H1 (cell line): Measurements from ENCODE around the gene LKAAEAR1. TPM values are rescaled to one million over a fixed set of nuclear protein-coding genes. Genes with fewer than 3 reads are reported as not detected.

ENCODE experiments used
- CTCF ChIA-PET: fragments of 300-600 bp; sonication (Branson Sonifier 250); formaldehyde crosslinking; loops from one replicate; lab custom pipeline; 2021; ENCODE audit not compliant: partially characterized antibody; lab: Charles Lee
- POLR2A ChIA-PET: fragments of 300-600 bp; sonication (Branson Sonifier 250); formaldehyde crosslinking; loops from one replicate; lab custom pipeline; 2021; ENCODE audit warnings: inconsistent platforms; ENCODE audit not compliant: partially characterized antibody; lab: Charles Lee
- DNase-seq, 2 experiments: peaks; one replicate each; pipeline versions ENCODE4 v3.0.0 to v3.0.0-alpha.2; 2010 to 2022; ENCODE audit warnings: low spot score in 2 of 2, low read depth in 1 of 2, mixed read lengths in 1 of 2
- FAIRE-seq: peaks from 2 replicates; lab custom pipeline; 2011; peaks lifted over from hg19 to GRCh38; lab: Jason Lieb, UNC
- H2AFZ ChIP-seq: 2 replicates; pipeline ENCODE4 v1.8.1; 2012; ENCODE audit warnings: low read length, inconsistent platforms
- H2AK5ac ChIP-seq: 2 replicates; pipeline ENCODE4 v1.6.1; 2013; ENCODE audit warnings: low read depth, low read length
- H2BK120ac ChIP-seq: replicated peaks from 2 replicates; pipeline ENCODE3; 2013; ENCODE audit warnings: low read depth, low read length, inconsistent platforms
- H2BK12ac ChIP-seq: 2 replicates; pipeline ENCODE4 v1.6.1; 2013; ENCODE audit warnings: low read depth, low read length
- H2BK15ac ChIP-seq: 2 replicates; pipeline ENCODE4 v1.6.1; 2013; ENCODE audit warnings: low read length
- H2BK20ac ChIP-seq: 2 replicates; pipeline ENCODE4 v1.6.1; 2013; ENCODE audit warnings: low read length
- H2BK5ac ChIP-seq: 2 replicates; pipeline ENCODE4 v1.6.1; 2013; ENCODE audit warnings: low read depth, low read length
- H3K14ac ChIP-seq: 2 replicates; pipeline ENCODE4 v1.6.1; 2013; ENCODE audit warnings: inconsistent platforms; ENCODE audit not compliant: insufficient read length
- H3K18ac ChIP-seq: 2 replicates; pipeline ENCODE4 v1.6.1; 2013; ENCODE audit warnings: low read length; ENCODE audit errors: extremely low read depth
- H3K23ac ChIP-seq: 2 replicates; pipeline ENCODE4 v1.6.1; 2013; ENCODE audit warnings: inconsistent platforms; ENCODE audit not compliant: insufficient read length
- H3K23me2 ChIP-seq: 2 replicates; pipeline ENCODE4 v1.6.1; 2013; ENCODE audit warnings: low read depth, low read length
- H3K27ac ChIP-seq: 2 replicates; pipeline ENCODE4 v1.6.1; 2011; ENCODE audit warnings: low read depth, low read length, inconsistent platforms
- H3K27me3 ChIP-seq, 4 experiments: replicated peaks in 1 of 4; 1 replicate in 1 of 4; 2 replicates in 3 of 4; pipeline versions ENCODE4 v1.6.1 to v1.8.1; 2011 to 2013; ENCODE audit warnings: low read length in 3 of 4, mild to moderate bottlenecking in 3 of 4, inconsistent platforms in 2 of 4, mixed read lengths in 2 of 4, moderate library complexity in 1 of 4; ENCODE audit not compliant: control insufficient read depth in 3 of 4, insufficient read depth in 3 of 4; ENCODE audit errors: extremely low read depth in 1 of 4
- H3K36me3 ChIP-seq, 4 experiments: 2 replicates each; pipeline versions ENCODE4 v1.6.1 to v1.8.1; 2011 to 2013; ENCODE audit warnings: mild to moderate bottlenecking in 4 of 4, low read length in 3 of 4, moderate library complexity in 2 of 4, control low read depth in 1 of 4, inconsistent platforms in 1 of 4; ENCODE audit not compliant: insufficient read depth in 4 of 4, control insufficient read depth in 2 of 4
- H3K4ac ChIP-seq: replicated peaks from 2 replicates; pipeline ENCODE3; 2013; ENCODE audit warnings: low read length, low read depth, mixed read lengths, inconsistent platforms; ENCODE audit not compliant: insufficient read length
- H3K4me1 ChIP-seq, 4 experiments: replicated peaks in 1 of 4; 1 replicate in 1 of 4; 2 replicates in 3 of 4; pipeline versions ENCODE4 v1.6.1 to v1.8.1; 2011 to 2013; ENCODE audit warnings: low read length in 3 of 4, inconsistent platforms in 2 of 4, mixed read lengths in 1 of 4; ENCODE audit not compliant: insufficient read depth in 4 of 4, control insufficient read depth in 3 of 4
- H3K4me2 ChIP-seq, 2 experiments: 2 replicates each; pipeline versions ENCODE4 v1.6.1 to v1.8.1; 2011 to 2013; ENCODE audit warnings: low read depth in 2 of 2, low read length in 2 of 2, control low read depth in 1 of 2, inconsistent platforms in 1 of 2, mild to moderate bottlenecking in 1 of 2; ENCODE audit not compliant: insufficient read depth in 1 of 2
- H3K4me3 ChIP-seq, 4 experiments: fragments of 200-600, 300-600 bp in 1 of 4; sonication (generic), shearing (Covaris generic), sonication (Bioruptor Twin) in 1 of 4; 2 replicates each; pipeline versions ENCODE4 v1.5.1 to v1.8.1; 2011 to 2016; ENCODE audit warnings: low read length in 4 of 4, low read depth in 3 of 4, control low read depth in 2 of 4, inconsistent platforms in 2 of 4, mild to moderate bottlenecking in 2 of 4, mixed read lengths in 1 of 4, moderate library complexity in 1 of 4; ENCODE audit not compliant: insufficient read depth in 2 of 4; ENCODE audit errors: extremely low read depth in 1 of 4
- H3K56ac ChIP-seq: replicated peaks from 2 replicates; pipeline ENCODE3; 2013; ENCODE audit warnings: low read depth, mild to moderate bottlenecking, mixed read lengths, low read length, inconsistent platforms; ENCODE audit not compliant: insufficient read length
- H3K79me1 ChIP-seq: 2 replicates; pipeline ENCODE4 v1.6.1; 2013; ENCODE audit warnings: low read depth, low read length, control low read depth
- H3K79me2 ChIP-seq, 2 experiments: 2 replicates each; pipeline versions ENCODE4 v1.6.1 to v1.8.1; 2012 to 2013; ENCODE audit warnings: low read length in 2 of 2, mild to moderate bottlenecking in 2 of 2, inconsistent platforms in 1 of 2; ENCODE audit not compliant: insufficient read depth in 2 of 2, control insufficient read depth in 1 of 2
- H3K9ac ChIP-seq, 4 experiments: replicated peaks in 1 of 4; 1 replicate in 1 of 4; 2 replicates in 3 of 4; pipeline versions ENCODE4 v1.6.1 to v1.8.1; 2011 to 2013; ENCODE audit warnings: low read depth in 3 of 4, low read length in 3 of 4, control low read depth in 2 of 4, mild to moderate bottlenecking in 2 of 4, moderate library complexity in 2 of 4, inconsistent platforms in 1 of 4; ENCODE audit errors: extremely low read depth in 1 of 4
- H3K9me3 ChIP-seq, 2 experiments: 2 replicates each; pipeline versions ENCODE4 v1.6.1 to v1.8.1; 2012 to 2013; ENCODE audit warnings: mild to moderate bottlenecking in 2 of 2, moderate library complexity in 2 of 2, control low read depth in 1 of 2, inconsistent platforms in 1 of 2, low read depth in 1 of 2, low read length in 1 of 2, mixed read lengths in 1 of 2; ENCODE audit not compliant: insufficient read depth in 2 of 2
- H4K20me1 ChIP-seq, 2 experiments: replicated peaks in 1 of 2; 2 replicates each; pipeline versions ENCODE3 to v1.8.1; 2011 to 2013; ENCODE audit warnings: inconsistent platforms in 2 of 2, low read length in 2 of 2, mild to moderate bottlenecking in 1 of 2; ENCODE audit not compliant: insufficient read depth in 2 of 2, control insufficient read depth in 1 of 2
- H4K5ac ChIP-seq: 2 replicates; pipeline ENCODE4 v1.6.1; 2013; ENCODE audit warnings: low read length, low read depth, mixed read lengths, inconsistent platforms; ENCODE audit not compliant: insufficient read length
- H4K8ac ChIP-seq: 2 replicates; pipeline ENCODE4 v1.8.0; 2013; ENCODE audit warnings: mild to moderate bottlenecking, moderate library complexity, low read length, inconsistent platforms; ENCODE audit not compliant: insufficient read depth; ENCODE audit errors: extremely low read depth
- H4K91ac ChIP-seq: replicated peaks from 2 replicates; pipeline ENCODE3; 2013; ENCODE audit warnings: low read length, mixed read lengths, inconsistent platforms; ENCODE audit not compliant: insufficient read length
- EGR1 ChIP-seq: IDR thresholded peaks from 2 replicates; pipeline ENCODE4 v1.6.1; 2011; ENCODE audit warnings: low read depth, low read length, borderline replicate concordance
- TCF12 ChIP-seq: IDR thresholded peaks from 2 replicates; pipeline ENCODE4 v1.6.1; 2011; ENCODE audit warnings: low read depth, mild to moderate bottlenecking, low read length
- WGBS, 2 experiments: shearing (Covaris generic) in 1 of 2; methylation state at CpG; one replicate each; pipeline versions ENCODE4 v1.1.6 to v1.1.7; 2013 to 2015; ENCODE audit warnings: low lambda C conversion rate in 2 of 2, mixed read lengths in 2 of 2, inconsistent platforms in 1 of 2, low coverage in 1 of 2, missing lambda C conversion rate in 1 of 2; ENCODE audit not compliant: insufficient replicate concordance in 2 of 2, insufficient coverage in 1 of 2, insufficient read length in 1 of 2; ENCODE audit errors: extremely low coverage in 1 of 2, missing lambda C conversion rate in 1 of 2; 5-methylcytosine and 5-hydroxymethylcytosine counted together
- polyA plus RNA-seq, 7 experiments: library from polyadenylated mRNA; depleted of rRNA in 3 of 7; stranded (reverse) in 5 of 7; unstranded in 2 of 7; fragments of >200 nt in 5 of 7; fragments of 200-250 nt in 2 of 7; gene quantifications; 1 replicate in 5 of 7; 2 replicates in 1 of 7; 4 replicates in 1 of 7; pipeline versions ENCODE4 v1.2.1 to v1.2.3, GENCODE V29; 2011 to 2013; ENCODE audit warnings: missing spikeins in 2 of 7, mixed read lengths in 2 of 7
- total RNA-seq: library from RNA; stranded (reverse); fragmentation: NEBNext Ultra II Directional; extraction: Animal tissue kit (Norgen Biotek cat#: 25700); gene quantifications from 2 replicates; pipeline ENCODE4 v1.2.1, GENCODE V29; 2021

Gene LKAAEAR1
- total and polyA plus RNA-seq, 2 of the 8 experiments (the other 6 are each of a cell fraction or from before 2014, with no cell fraction given): 0.41 to 0.53 TPM

DNA sequence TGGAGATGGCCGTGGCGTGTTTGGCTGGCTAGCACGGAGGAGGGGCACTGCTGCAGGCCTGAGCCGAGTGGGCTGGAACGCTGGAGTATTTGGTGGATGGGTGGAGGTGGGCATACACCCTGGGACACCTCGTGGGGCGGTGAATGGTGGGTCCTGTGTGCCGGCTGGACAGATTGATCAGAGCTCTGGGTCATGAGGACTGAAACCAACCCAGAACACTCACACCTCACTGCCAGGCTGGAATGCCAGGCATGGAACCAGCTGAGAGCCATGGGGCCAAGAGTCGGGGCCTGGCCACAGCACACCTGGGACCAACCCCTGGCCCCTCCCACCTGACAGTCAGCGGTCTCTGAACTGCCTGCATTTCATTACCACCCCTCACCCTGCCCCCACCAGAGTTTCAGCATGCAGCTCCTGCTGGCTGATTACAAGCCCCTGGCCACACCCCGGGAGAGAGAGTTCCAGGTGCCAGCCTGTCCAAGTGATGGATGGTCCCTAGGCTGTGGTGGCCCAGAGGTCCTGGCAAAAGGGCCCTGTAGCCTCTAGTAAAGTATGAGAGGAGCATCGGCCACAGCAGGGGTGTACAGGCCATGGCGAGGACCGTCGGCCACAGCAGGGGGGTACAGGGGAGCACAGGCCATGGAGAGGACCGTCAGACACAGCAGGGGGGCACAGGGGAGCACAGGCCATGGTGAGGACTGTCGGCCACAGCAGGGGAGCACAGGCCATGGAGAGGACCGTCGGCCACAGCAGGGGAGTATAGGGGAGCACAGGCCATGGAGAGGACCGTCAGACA lies 19.9 kb upstream of the LKAAEAR1 start:
- H2BK20ac ChIP-seq: no peak overlapping the region
- peaks cover 2% of the 10 kb centered on the region; the same call in 1 of the 2 replicates for H3K23me2 ChIP-seq
- no peak overlapping the region for H2AFZ ChIP-seq
- H2BK120ac ChIP-seq: no peak overlapping the region
- no peaks in the 10 kb centered on the region for H3K9me3 ChIP-seq
- H3K79me1 ChIP-seq: no peaks in the 10 kb centered on the region; the same call in 1 of the 2 replicates
- H3K23ac ChIP-seq: no peak overlapping the region
- TF ChIP-seq TCF12: 0 out of 2 replicates have a peak, but pooled peaks have one; percentile 27
- no peak for TF ChIP-seq EGR1
- peak in 1 of 2 experiments; percentile 48 for DNase-seq
- no peak overlapping the region for H3K4ac ChIP-seq
- no peak overlapping the region for H3K18ac ChIP-seq
- H4K20me1 ChIP-seq: peaks cover 2 to 3% of the 10 kb centered on the region in 2 experiments
- no peak overlapping the region for H3K14ac ChIP-seq
- no peak overlapping the region for H4K91ac ChIP-seq
- ChIA-PET POLR2A (interaction anchor here (0.8 kb wide), 1 partner anchor 19 kb away, joined by 3 read pairs; no protein-coding TSS in a partner anchor), CTCF (interaction anchor here (3.5 to 3.8 kb wide), 2 partner anchors 13 kb away, joined by 12 to 28 read pairs; no protein-coding TSS in a partner anchor)
- WGBS, 2 experiments: 83% methylated on average over 20 of the region's 20 CpGs; no CpG with 5 or more reads in 1 of the 2 experiments
- H3K79me2 ChIP-seq: no peaks in the 10 kb centered on the region
- H3K27ac ChIP-seq: no peak overlapping the region
- H2AK5ac ChIP-seq: 0 out of 2 replicates have a peak overlapping the region, but pooled peaks have one; percentile 65
- H3K4me1 ChIP-seq: peaks cover 0 to 8% (median 3%) of the 10 kb centered on the region in 4 experiments; a peak in 3 of 7 replicates
- H2BK12ac ChIP-seq: 0 out of 2 replicates have a peak overlapping the region, but pooled peaks have one; percentile 50
- H3K4me3 ChIP-seq: no peak overlapping the region
- peaks cover 2 to 26% (median 21%) of the 10 kb centered on the region in 4 experiments for H3K27me3 ChIP-seq
- peak overlapping the region in 1 of 2 experiments; percentile 25; a peak in 1 of 4 replicates for H3K4me2 ChIP-seq
- FAIRE-seq: no peak
- no peak overlapping the region for H2BK5ac ChIP-seq
- no peak overlapping the region for H3K56ac ChIP-seq
- no peak overlapping the region for H4K5ac ChIP-seq
- no peak overlapping the region for H2BK15ac ChIP-seq
- no peak overlapping the region for H3K9ac ChIP-seq
- H4K8ac ChIP-seq: no peak overlapping the region
- no peaks in the 10 kb centered on the region for H3K36me3 ChIP-seq
